SK-N-SH (cell line): Measurements from ENCODE around the gene NTPCR. TPM values are rescaled to one million over a fixed set of nuclear protein-coding genes. Genes with fewer than 3 reads are reported as not detected.

Experiments used
- CTCF ChIA-PET: fragments of 300-600, 350-600 bp; formaldehyde crosslinking; extraction: SDS; loops from one replicate; lab custom pipeline; 2021; lab: Yijun Ruan, JAX
- POLR2A ChIA-PET: fragments of 350-600 bp; sonication (Branson Sonifier 250); formaldehyde crosslinking; extraction: SDS; loops from one replicate; lab custom pipeline; 2020; ENCODE audit warnings: antibody characterized with exemption, inconsistent platforms; lab: Yijun Ruan, JAX
- DNase-seq: peaks from one replicate; pipeline ENCODE4 v3.0.0; 2012
- H2AFZ ChIP-seq: fragments of 200-600 bp; sonication (generic); 2 replicates; pipeline ENCODE4 v1.8.1; 2016; ENCODE audit warnings: antibody characterized with exemption, mild to moderate bottlenecking, low read depth
- H3F3A ChIP-seq: fragments of 200-600 bp; sonication (generic); replicated peaks from 2 replicates; pipeline ENCODE3; 2016; ENCODE audit warnings: antibody characterized with exemption, mild to moderate bottlenecking; ENCODE audit not compliant: insufficient read depth
- H3K27ac ChIP-seq, 2 experiments: fragments of 200-500 bp in 1 of 2; fragments of 200-600 bp in 1 of 2; sonication (Bioruptor generic) in 1 of 2; sonication (generic), shearing (Covaris generic) in 1 of 2; 2 replicates each; pipeline versions ENCODE4 v1.5.1 to v1.6.1; 2014 to 2016; ENCODE audit warnings: low read depth in 2 of 2, inconsistent platforms in 1 of 2, low read length in 1 of 2, mild to moderate bottlenecking in 1 of 2, mixed read lengths in 1 of 2
- H3K27me3 ChIP-seq: fragments of 200-600 bp; sonication (generic), shearing (Covaris generic); 2 replicates; pipeline ENCODE4 v1.6.1; 2016; ENCODE audit warnings: mixed run types; ENCODE audit not compliant: insufficient read depth
- H3K36me3 ChIP-seq, 2 experiments: fragments of 200-500 bp in 1 of 2; fragments of 200-600 bp in 1 of 2; sonication (Bioruptor generic) in 1 of 2; sonication (generic) in 1 of 2; replicated peaks in 1 of 2; 2 replicates each; pipeline versions ENCODE3 to v1.5.1; 2014 to 2016; ENCODE audit warnings: low read length in 1 of 2, mild to moderate bottlenecking in 1 of 2; ENCODE audit not compliant: insufficient read depth in 2 of 2, control insufficient read depth in 1 of 2
- H3K4me1 ChIP-seq, 2 experiments: fragments of 200-500 bp in 1 of 2; fragments of 200-600 bp in 1 of 2; sonication (Bioruptor generic) in 1 of 2; sonication (generic), shearing (Covaris generic) in 1 of 2; 2 replicates each; pipeline versions ENCODE4 v1.5.1 to v1.6.1; 2014 to 2016; ENCODE audit warnings: low read depth in 1 of 2, low read length in 1 of 2, mixed run types in 1 of 2; ENCODE audit not compliant: insufficient read depth in 2 of 2, control insufficient read depth in 1 of 2
- H3K4me2 ChIP-seq: fragments of 200-600 bp; sonication (generic), shearing (Covaris generic); 2 replicates; pipeline ENCODE4 v1.6.1; 2017; ENCODE audit warnings: mixed run types
- H3K4me3 ChIP-seq, 2 experiments: fragments of 200-500 bp in 1 of 2; fragments of 200-600 bp in 1 of 2; sonication (Bioruptor generic) in 1 of 2; sonication (generic), shearing (Covaris generic) in 1 of 2; 2 replicates each; pipeline versions ENCODE4 v1.5.1 to v1.8.1; 2014 to 2016; ENCODE audit warnings: low read depth in 2 of 2, inconsistent platforms in 1 of 2, low read length in 1 of 2, mild to moderate bottlenecking in 1 of 2, mixed read lengths in 1 of 2, moderate library complexity in 1 of 2
- H3K79me2 ChIP-seq: fragments of 200-600 bp; sonication (generic); 2 replicates; pipeline ENCODE4 v1.8.1; 2017; ENCODE audit warnings: mild to moderate bottlenecking; ENCODE audit not compliant: insufficient read depth
- H3K9ac ChIP-seq: fragments of 200-600 bp; sonication (generic); 2 replicates; pipeline ENCODE4 v1.6.1; 2017; ENCODE audit warnings: mixed run types
- H3K9me2 ChIP-seq: fragments of 200-600 bp; sonication (generic); 2 replicates; pipeline ENCODE4 v1.6.1; 2017; ENCODE audit warnings: mixed run types
- H3K9me3 ChIP-seq: fragments of 200-600 bp; sonication (generic); 2 replicates; pipeline ENCODE4 v1.6.1; 2017; ENCODE audit warnings: mixed run types, mild to moderate bottlenecking, moderate library complexity
- H4K20me1 ChIP-seq: fragments of 200-600 bp; sonication (generic); 2 replicates; pipeline ENCODE4 v1.6.1; 2017; ENCODE audit warnings: mild to moderate bottlenecking, mixed run types; ENCODE audit not compliant: insufficient read depth
- GABPA ChIP-seq: IDR thresholded peaks from 2 replicates; pipeline ENCODE4 v1.4.0; 2012; ENCODE audit warnings: low read depth, mild to moderate bottlenecking
- JUND ChIP-seq: IDR thresholded peaks from 2 replicates; pipeline ENCODE4 v1.4.0; 2012
- NFIC ChIP-seq: IDR thresholded peaks from 2 replicates; pipeline ENCODE4 v1.4.0; 2012; ENCODE audit warnings: borderline replicate concordance
- RAD21 ChIP-seq: IDR thresholded peaks from 2 replicates; pipeline ENCODE4 v1.6.1; 2012; ENCODE audit warnings: mild to moderate bottlenecking, low read length
- RFX5 ChIP-seq: IDR thresholded peaks from 2 replicates; pipeline ENCODE4 v1.6.1; 2012; ENCODE audit warnings: mild to moderate bottlenecking, improper control_type of control experiment, low read length
- SIN3A ChIP-seq: IDR thresholded peaks from 2 replicates; pipeline ENCODE4 v1.6.1; 2012; ENCODE audit warnings: low read depth, mild to moderate bottlenecking, low read length, moderate library complexity, borderline replicate concordance
- SMC3 ChIP-seq: IDR thresholded peaks from 2 replicates; pipeline ENCODE4 v1.6.1; 2012; ENCODE audit warnings: low read depth, low read length, improper control_type of control experiment
- TEAD4 ChIP-seq: IDR thresholded peaks from 2 replicates; pipeline ENCODE4 v1.4.0; 2012; ENCODE audit warnings: mild to moderate bottlenecking, borderline replicate concordance; ENCODE audit not compliant: insufficient read depth
- WGBS: methylation state at CpG from one replicate; pipeline ENCODE4 v1.1.6; 2017; ENCODE audit warnings: low lambda C conversion rate; 5-methylcytosine and 5-hydroxymethylcytosine counted together
- polyA plus RNA-seq, 3 experiments: library from polyadenylated mRNA; depleted of rRNA; stranded (reverse); fragments of >200 nt; gene quantifications; 2 replicates each; pipeline ENCODE4 v1.2.3, GENCODE V29; 2012
- TF ChIP-seq, protein P1 (sequence below): IDR thresholded peaks from 2 replicates; pipeline ENCODE4 v1.4.0; 2012; ENCODE audit warnings: low read depth, borderline replicate concordance
- TF ChIP-seq, protein P2 (sequence below): IDR thresholded peaks from 2 replicates; pipeline ENCODE4; 2012
- TF ChIP-seq, protein P3 (sequence below): IDR thresholded peaks from 2 replicates; pipeline ENCODE4 v1.4.0; 2012; ENCODE audit warnings: low read depth, borderline replicate concordance
- TF ChIP-seq, protein P4 (sequence below): fragments of 200-600 bp; sonication (generic); IDR thresholded peaks from 2 replicates; pipeline ENCODE4 v1.6.1; 2017; ENCODE audit warnings: antibody characterized with exemption, mild to moderate bottlenecking, moderate library complexity
- TF ChIP-seq, protein P5 (sequence below): fragments of 150-350 bp; IDR thresholded peaks from 2 replicates; pipeline ENCODE4 v1.6.1; 2017; ENCODE audit warnings: antibody characterized with exemption, low read length, low read depth, borderline replicate concordance
- TF ChIP-seq, protein P6 (sequence below): IDR thresholded peaks from 2 replicates; pipeline ENCODE4 v1.4.0; 2012; ENCODE audit warnings: low read depth

NTPCR gene
- polyA plus RNA-seq, 1 of the 3 experiments (the other 2 are of a cell fraction), result 20.8 TPM

DNA sequence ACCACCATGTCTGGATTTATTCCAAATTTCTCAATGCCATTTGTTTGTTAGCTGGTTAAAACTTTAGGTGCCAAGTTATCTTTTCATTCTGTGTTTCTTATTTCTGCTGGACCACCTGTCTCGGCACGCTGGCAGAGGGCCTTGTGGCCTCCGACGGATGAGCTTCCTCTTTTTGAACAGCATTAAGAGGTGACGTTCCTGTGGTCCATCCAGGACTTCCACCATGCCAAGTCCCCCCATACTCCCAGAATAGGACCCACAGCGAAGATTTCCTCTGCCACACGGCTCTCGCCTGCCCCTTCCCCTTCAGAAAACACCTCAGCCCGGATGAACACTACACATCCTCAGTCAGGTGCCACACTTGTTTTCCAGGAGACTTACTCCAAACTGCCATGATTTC lies 73.8 kb downstream of the NTPCR start (continued):
- TF ChIP-seq TEAD4, result no peak

DNA sequence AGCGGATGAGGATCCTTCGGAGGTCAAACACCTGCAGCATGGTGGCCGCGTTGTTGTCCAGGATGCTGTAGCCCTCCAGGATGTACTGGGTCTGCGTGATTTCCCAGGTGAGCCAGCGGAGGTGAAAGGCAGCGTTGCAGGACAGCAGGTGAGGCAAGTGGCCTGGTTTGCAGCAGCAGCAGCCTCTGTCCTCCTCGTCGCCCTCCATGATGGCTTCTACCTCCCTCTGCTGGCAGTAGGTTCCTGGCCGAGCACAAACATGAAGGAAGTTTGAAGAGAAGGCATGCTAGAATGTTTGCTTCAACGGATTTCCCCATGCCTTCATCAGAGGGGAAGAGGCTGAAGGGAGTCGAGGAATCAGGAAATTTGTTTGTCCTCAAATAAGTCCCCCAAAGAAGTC lies 74.7 kb downstream of the NTPCR start:
- Histone ChIP-seq H3K27ac (no peak overlapping the region), H3F3A (no peaks in the 10 kb centered on the region), H3K36me3 (peaks cover 0 to 3% of the 10 kb centered on the region in 2 experiments), H3K4me2 (no peak overlapping the region), H3K9me2 (0 out of 2 replicates have a peak, but pooled peaks cover 5% of the 10 kb centered on the region), H4K20me1 (no peaks in the 10 kb centered on the region), H3K79me2 (no peaks in the 10 kb centered on the region), H3K9ac (no peak overlapping the region), H2AFZ (no peak overlapping the region), H3K9me3 (no peaks in the 10 kb centered on the region), H3K4me1 (no peaks in the 10 kb centered on the region), H3K27me3 (no peaks in the 10 kb centered on the region), H3K4me3 (no peak overlapping the region)
- WGBS, result 91% methylated on average over 12 of the region's 12 CpGs
- POLR2A ChIA-PET, result no interaction called here
- DNase-seq, result peak; percentile 55
- TF ChIP-seq, protein P1, sequence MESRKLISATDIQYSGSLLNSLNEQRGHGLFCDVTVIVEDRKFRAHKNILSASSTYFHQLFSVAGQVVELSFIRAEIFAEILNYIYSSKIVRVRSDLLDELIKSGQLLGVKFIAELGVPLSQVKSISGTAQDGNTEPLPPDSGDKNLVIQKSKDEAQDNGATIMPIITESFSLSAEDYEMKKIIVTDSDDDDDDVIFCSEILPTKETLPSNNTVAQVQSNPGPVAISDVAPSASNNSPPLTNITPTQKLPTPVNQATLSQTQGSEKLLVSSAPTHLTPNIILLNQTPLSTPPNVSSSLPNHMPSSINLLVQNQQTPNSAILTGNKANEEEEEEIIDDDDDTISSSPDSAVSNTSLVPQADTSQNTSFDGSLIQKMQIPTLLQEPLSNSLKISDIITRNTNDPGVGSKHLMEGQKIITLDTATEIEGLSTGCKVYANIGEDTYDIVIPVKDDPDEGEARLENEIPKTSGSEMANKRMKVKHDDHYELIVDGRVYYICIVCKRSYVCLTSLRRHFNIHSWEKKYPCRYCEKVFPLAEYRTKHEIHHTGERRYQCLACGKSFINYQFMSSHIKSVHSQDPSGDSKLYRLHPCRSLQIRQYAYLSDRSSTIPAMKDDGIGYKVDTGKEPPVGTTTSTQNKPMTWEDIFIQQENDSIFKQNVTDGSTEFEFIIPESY, result no peak
- TF ChIP-seq, protein P2, sequence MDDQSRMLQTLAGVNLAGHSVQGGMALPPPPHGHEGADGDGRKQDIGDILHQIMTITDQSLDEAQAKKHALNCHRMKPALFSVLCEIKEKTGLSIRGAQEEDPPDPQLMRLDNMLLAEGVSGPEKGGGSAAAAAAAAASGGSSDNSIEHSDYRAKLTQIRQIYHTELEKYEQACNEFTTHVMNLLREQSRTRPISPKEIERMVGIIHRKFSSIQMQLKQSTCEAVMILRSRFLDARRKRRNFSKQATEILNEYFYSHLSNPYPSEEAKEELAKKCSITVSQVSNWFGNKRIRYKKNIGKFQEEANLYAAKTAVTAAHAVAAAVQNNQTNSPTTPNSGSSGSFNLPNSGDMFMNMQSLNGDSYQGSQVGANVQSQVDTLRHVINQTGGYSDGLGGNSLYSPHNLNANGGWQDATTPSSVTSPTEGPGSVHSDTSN, result no peak
- TF ChIP-seq, protein P3, sequence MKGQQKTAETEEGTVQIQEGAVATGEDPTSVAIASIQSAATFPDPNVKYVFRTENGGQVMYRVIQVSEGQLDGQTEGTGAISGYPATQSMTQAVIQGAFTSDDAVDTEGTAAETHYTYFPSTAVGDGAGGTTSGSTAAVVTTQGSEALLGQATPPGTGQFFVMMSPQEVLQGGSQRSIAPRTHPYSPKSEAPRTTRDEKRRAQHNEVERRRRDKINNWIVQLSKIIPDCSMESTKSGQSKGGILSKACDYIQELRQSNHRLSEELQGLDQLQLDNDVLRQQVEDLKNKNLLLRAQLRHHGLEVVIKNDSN, result no peak
- TF ChIP-seq, protein P4, sequence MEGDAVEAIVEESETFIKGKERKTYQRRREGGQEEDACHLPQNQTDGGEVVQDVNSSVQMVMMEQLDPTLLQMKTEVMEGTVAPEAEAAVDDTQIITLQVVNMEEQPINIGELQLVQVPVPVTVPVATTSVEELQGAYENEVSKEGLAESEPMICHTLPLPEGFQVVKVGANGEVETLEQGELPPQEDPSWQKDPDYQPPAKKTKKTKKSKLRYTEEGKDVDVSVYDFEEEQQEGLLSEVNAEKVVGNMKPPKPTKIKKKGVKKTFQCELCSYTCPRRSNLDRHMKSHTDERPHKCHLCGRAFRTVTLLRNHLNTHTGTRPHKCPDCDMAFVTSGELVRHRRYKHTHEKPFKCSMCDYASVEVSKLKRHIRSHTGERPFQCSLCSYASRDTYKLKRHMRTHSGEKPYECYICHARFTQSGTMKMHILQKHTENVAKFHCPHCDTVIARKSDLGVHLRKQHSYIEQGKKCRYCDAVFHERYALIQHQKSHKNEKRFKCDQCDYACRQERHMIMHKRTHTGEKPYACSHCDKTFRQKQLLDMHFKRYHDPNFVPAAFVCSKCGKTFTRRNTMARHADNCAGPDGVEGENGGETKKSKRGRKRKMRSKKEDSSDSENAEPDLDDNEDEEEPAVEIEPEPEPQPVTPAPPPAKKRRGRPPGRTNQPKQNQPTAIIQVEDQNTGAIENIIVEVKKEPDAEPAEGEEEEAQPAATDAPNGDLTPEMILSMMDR, result peak; percentile 45
- TF ChIP-seq SMC3 (peak; percentile 75), RAD21 (peak; percentile 81)
- CTCF ChIA-PET, result interaction anchor here (0.6 to 3.1 kb wide), 16 partner anchors 9 to 398 kb away, joined by 3 to 22 read pairs (median 4); partner anchors contain the start of gene SIPA1L2

DNA sequence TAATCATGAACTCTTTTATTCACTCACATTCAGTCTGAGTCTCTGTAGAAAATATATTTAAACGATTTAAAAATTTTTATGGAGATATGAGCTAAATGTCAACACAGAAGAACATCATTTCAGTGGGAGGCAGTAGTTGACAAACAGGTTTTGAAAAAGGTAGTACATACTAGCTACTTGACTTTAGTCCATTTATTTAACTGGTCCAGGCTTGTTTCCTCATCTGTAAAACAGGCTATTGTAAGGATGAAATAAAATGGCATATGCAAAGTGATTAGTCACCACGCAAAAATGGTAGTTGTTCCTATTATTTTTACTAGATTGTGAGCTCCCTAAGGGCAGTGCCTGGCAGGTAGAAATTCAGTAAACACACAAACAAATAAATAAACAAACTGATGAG lies 75.2 kb downstream of the NTPCR start:
- Histone ChIP-seq H3K36me3 (peaks cover 0 to 3% of the 10 kb centered on the region in 2 experiments), H3K4me1 (no peaks in the 10 kb centered on the region), H3K9me2 (0 out of 2 replicates have a peak, but pooled peaks cover 5% of the 10 kb centered on the region), H3K79me2 (no peaks in the 10 kb centered on the region), H3K27ac (no peak overlapping the region), H3K4me3 (no peak overlapping the region), H3K9ac (no peak overlapping the region), H2AFZ (no peak overlapping the region), H3K27me3 (no peaks in the 10 kb centered on the region), H3F3A (no peaks in the 10 kb centered on the region), H3K9me3 (no peaks in the 10 kb centered on the region), H4K20me1 (no peaks in the 10 kb centered on the region), H3K4me2 (no peak overlapping the region)
- ChIA-PET CTCF (interaction anchor here (0.7 to 3.1 kb wide), 13 partner anchors 10 to 398 kb away, joined by 3 to 22 read pairs (median 4); partner anchors contain the start of gene SIPA1L2), POLR2A (no interaction called here)
- 91% methylated on average over 2 of the region's 2 CpGs for WGBS
- TF ChIP-seq JUND (no peak), SIN3A (no peak), GABPA (no peak), RFX5 (no peak), NFIC (no peak)
- TF ChIP-seq, protein P5, sequence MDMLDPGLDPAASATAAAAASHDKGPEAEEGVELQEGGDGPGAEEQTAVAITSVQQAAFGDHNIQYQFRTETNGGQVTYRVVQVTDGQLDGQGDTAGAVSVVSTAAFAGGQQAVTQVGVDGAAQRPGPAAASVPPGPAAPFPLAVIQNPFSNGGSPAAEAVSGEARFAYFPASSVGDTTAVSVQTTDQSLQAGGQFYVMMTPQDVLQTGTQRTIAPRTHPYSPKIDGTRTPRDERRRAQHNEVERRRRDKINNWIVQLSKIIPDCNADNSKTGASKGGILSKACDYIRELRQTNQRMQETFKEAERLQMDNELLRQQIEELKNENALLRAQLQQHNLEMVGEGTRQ, result no peak
- TF ChIP-seq, protein P6, sequence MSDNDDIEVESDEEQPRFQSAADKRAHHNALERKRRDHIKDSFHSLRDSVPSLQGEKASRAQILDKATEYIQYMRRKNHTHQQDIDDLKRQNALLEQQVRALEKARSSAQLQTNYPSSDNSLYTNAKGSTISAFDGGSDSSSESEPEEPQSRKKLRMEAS, result no peak
- DNase-seq, result no peak
